Measurements from ENCODE around the gene PRSS33.

- no peak for TF ChIP-seq CTCF (conservative IDR thresholded peaks at IDR 0.05; ENCODE audit: low read depth, low read length)
- no peak for TF ChIP-seq EZH2 (IDR thresholded peaks at IDR 0.05; ENCODE audit: borderline replicate concordance, low read depth, low read length, poor library complexity, severe bottlenecking)
Measured at GRCh38 chr16:2749476-2749875, 37.9 kb downstream of the PRSS33 start.
